Left ventricle myocardium inferior (tissue), 1 donor: ENCODE results near the gene CREB3. TPM values are rescaled to one million over a fixed set of nuclear protein-coding genes. Genes with fewer than 3 reads are reported as not detected.
A peak's percentile ranks its signal among the peaks of the same experiment; 100 is the strongest.

ENCODE experiments used
- DNase-seq: peaks from one replicate; pipeline ENCODE4 v3.0.0-alpha.2; 2020
- H3K27ac ChIP-seq: fragments of 200-600 bp; replicated peaks from 2 replicates; pipeline ENCODE4 v1.8.0; 2021
- H3K27me3 ChIP-seq: fragments of 200-600 bp; 2 replicates; pipeline ENCODE4 v1.8.0; 2021; ENCODE audit warnings: low read depth
- H3K36me3 ChIP-seq: fragments of 200-600 bp; 2 replicates; pipeline ENCODE4 v1.8.0; 2021
- H3K4me1 ChIP-seq: fragments of 200-600 bp; 2 replicates; pipeline ENCODE4 v1.8.0; 2021
- H3K4me3 ChIP-seq: fragments of 200-600 bp; 2 replicates; pipeline ENCODE4 v1.8.0; 2021; ENCODE audit warnings: mild to moderate bottlenecking, moderate library complexity
- H3K9me3 ChIP-seq: fragments of 200-600 bp; replicated peaks from 2 replicates; pipeline ENCODE4 v1.8.0; 2021
- intact Hi-C: fragments of 100-400 bp; cut with micrococcal nuclease; formaldehyde crosslinking; loops from one replicate; pipeline ENCODE4 v1.11.0; 2022
- total RNA-seq: library from RNA; stranded (reverse); fragmentation: NEBNext Ultra II Directional; extraction: Animal tissue kit (Norgen Biotek cat#: 25700); gene quantifications from one replicate; pipeline ENCODE4 v1.2.1, GENCODE V29; 2021
- TF ChIP-seq, protein P1 (sequence below): fragments of 200-600 bp; IDR thresholded peaks from 2 replicates; pipeline ENCODE4 v1.8.0; 2021; ENCODE audit warnings: antibody characterized with exemption, mild to moderate bottlenecking, borderline replicate concordance
- donor health status: DM: no; HTN: yes; CAD: no; lungs with severe emphysema.

CREB3 gene
- total RNA-seq, 1 donor from 2014 or later: 20.6 TPM

DNA sequence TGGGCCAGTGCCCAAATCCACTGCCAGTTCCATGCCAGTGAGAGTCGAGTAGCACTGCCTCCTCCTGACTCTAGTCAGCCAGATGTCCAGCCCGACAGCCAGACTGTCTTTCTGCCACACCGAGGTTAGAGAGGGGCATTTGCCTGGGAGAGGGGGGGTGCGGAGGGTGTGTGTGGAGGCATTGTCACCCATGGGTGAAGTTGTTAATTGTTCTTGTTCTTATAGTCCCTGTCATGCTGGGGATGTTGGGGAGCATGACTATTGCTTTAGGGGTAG is 17.7 kb downstream of the CREB3 start:
- H3K4me3 ChIP-seq: peak overlapping the region; percentile 80
- H3K9me3 ChIP-seq: no peaks in the 10 kb centered on the region
- no peaks in the 10 kb centered on the region for H3K27me3 ChIP-seq
- H3K36me3 ChIP-seq: peaks cover 52% of the 10 kb centered on the region
- TF ChIP-seq, protein P1, sequence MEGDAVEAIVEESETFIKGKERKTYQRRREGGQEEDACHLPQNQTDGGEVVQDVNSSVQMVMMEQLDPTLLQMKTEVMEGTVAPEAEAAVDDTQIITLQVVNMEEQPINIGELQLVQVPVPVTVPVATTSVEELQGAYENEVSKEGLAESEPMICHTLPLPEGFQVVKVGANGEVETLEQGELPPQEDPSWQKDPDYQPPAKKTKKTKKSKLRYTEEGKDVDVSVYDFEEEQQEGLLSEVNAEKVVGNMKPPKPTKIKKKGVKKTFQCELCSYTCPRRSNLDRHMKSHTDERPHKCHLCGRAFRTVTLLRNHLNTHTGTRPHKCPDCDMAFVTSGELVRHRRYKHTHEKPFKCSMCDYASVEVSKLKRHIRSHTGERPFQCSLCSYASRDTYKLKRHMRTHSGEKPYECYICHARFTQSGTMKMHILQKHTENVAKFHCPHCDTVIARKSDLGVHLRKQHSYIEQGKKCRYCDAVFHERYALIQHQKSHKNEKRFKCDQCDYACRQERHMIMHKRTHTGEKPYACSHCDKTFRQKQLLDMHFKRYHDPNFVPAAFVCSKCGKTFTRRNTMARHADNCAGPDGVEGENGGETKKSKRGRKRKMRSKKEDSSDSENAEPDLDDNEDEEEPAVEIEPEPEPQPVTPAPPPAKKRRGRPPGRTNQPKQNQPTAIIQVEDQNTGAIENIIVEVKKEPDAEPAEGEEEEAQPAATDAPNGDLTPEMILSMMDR: no peak
- intact Hi-C loops: no loop called here
- peak overlapping the region; percentile 95 for H3K27ac ChIP-seq
- DNase-seq: no peak
- H3K4me1 ChIP-seq: peaks cover 58% of the 10 kb centered on the region

DNA sequence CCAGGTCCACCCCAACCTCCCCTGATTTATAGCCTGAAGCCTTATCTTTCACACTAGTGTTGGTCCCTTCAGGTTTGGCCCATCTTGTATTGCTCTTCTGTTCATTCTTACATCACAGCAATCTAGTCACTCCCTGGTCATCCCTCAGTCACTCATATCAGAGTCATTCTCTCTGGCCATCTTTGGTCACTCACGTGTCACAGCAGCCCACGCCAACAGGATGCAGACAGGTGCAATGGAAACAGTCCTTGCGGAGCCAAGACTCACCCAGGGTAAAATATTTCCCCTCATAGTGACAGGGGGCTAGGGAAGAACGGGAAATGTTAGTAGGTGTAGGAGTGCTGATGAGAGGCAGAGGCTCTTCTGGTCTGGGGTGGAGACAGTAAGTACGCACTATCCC is 21.0 kb downstream of the CREB3 start:
- intact Hi-C loops: no loop called here
- Histone ChIP-seq H3K36me3 (peaks cover 47% of the 10 kb centered on the region), H3K27ac (no peak overlapping the region), H3K4me1 (peaks cover 50% of the 10 kb centered on the region), H3K4me3 (no peak overlapping the region), H3K27me3 (no peaks in the 10 kb centered on the region), H3K9me3 (no peaks in the 10 kb centered on the region)
- no peak for DNase-seq
- TF ChIP-seq, protein P1: no peak

GRCh38 chr9:35754264-35754663 is 21.8 kb downstream of the CREB3 start, which contains the start of gene MSMP:
Gene MSMP, minus strand, starts transcription at chr9:35754276. Its CDS starts 147 bp downstream, at chr9:35754129.
- intact Hi-C loops: no loop called here
- H3K4me1 ChIP-seq: peaks cover 51% of the 10 kb centered on the region

GRCh38 chr9:35755071-35755470 is 22.6 kb downstream of the CREB3 start:
- no peak overlapping the region for H3K4me3 ChIP-seq
- H3K27ac ChIP-seq: no peak overlapping the region
- TF ChIP-seq, protein P1: no peak
- DNase-seq: no peak
- no peaks in the 10 kb centered on the region for H3K9me3 ChIP-seq
- no peaks in the 10 kb centered on the region for H3K27me3 ChIP-seq
- intact Hi-C loops: no loop called here
- peaks cover 47% of the 10 kb centered on the region for H3K36me3 ChIP-seq
- H3K4me1 ChIP-seq: peaks cover 43% of the 10 kb centered on the region

More at GRCh38 chr9:35754264-35754663, 21.8 kb downstream of the CREB3 start, which contains the start of gene MSMP:
- Histone ChIP-seq H3K9me3 (no peaks in the 10 kb centered on the region), H3K27ac (no peak within 1 kb of the TSS), H3K4me3 (no peak within 1 kb of the TSS), H3K27me3 (no peaks in the 10 kb centered on the region), H3K36me3 (peaks cover 47% of the 10 kb centered on the region)
- TF ChIP-seq, protein P1: no peak
- no peak for DNase-seq

GRCh38 chr9:35756275-35757225 is 24.1 kb downstream of the CREB3 start:
- H3K4me1 ChIP-seq: peaks cover 30% of the 10 kb centered on the region
- H3K36me3 ChIP-seq: peaks cover 35% of the 10 kb centered on the region
- H3K27me3 ChIP-seq: no peaks in the 10 kb centered on the region
- TF ChIP-seq, protein P1: peak; percentile 67
- DNase-seq: peak; percentile 72
- no peaks in the 10 kb centered on the region for H3K9me3 ChIP-seq
- H3K4me3 ChIP-seq: peak overlapping the region; percentile 74
- intact Hi-C loops: no loop called here
- H3K27ac ChIP-seq: peak overlapping the region; percentile 88
